Measurements from ENCODE around the gene DHRS7B. TPM values are rescaled to one million over a fixed set of nuclear protein-coding genes. Genes with fewer than 3 reads are reported as not detected.

The DHRS7B gene
- polyA plus RNA-seq, 1 of the 3 experiments (the other 2 are of a cell fraction), result 17.8 TPM

- Histone ChIP-seq H3K27ac (ENCODE audit: low read depth in 2 of 2, low read length in 1 of 2) (no peak overlapping the region), H3F3A (replicated peaks; ENCODE audit: insufficient read depth) (no peaks in the 10 kb centered on the region), H3K4me3 (ENCODE audit: low read depth in 2 of 2, low read length in 1 of 2) (no peak overlapping the region), H3K9me3 (no peaks in the 10 kb centered on the region), H3K27me3 (ENCODE audit: insufficient read depth) (no peaks in the 10 kb centered on the region), H4K20me1 (ENCODE audit: insufficient read depth) (peaks cover 90% of the 10 kb centered on the region), H3K36me3 (replicated peaks in 1 of 2; ENCODE audit: control insufficient read depth in 1 of 2, insufficient read depth in 2 of 2, low read length in 1 of 2) (peaks cover 6 to 12% of the 10 kb centered on the region in 2 experiments), H3K4me2 (no peak overlapping the region), H3K79me2 (ENCODE audit: insufficient read depth) (peaks cover 99% of the 10 kb centered on the region), H3K9me2 (no peaks in the 10 kb centered on the region), H3K9ac (no peak overlapping the region), H2AFZ (ENCODE audit: low read depth) (no peak overlapping the region), H3K4me1 (ENCODE audit: control insufficient read depth in 1 of 2, insufficient read depth in 2 of 2, low read depth in 1 of 2, low read length in 1 of 2) (peaks cover 0 to 19% of the 10 kb centered on the region in 2 experiments; a peak in 1 of 4 replicates)
- WGBS (ENCODE audit: low lambda C conversion rate), result 95% methylated on average over 10 of the region's 11 CpGs
- TF ChIP-seq RFX5 (IDR thresholded peaks at IDR 0.05; ENCODE audit: low read length), result no peak
- no peak for TF ChIP-seq GABPA (IDR thresholded peaks at IDR 0.05; ENCODE audit: low read depth)
- no peak for TF ChIP-seq RCOR1 (IDR thresholded peaks at IDR 0.05; ENCODE audit: low read length)
- no peak for TF ChIP-seq GATA2 (CRISPR knock-in tag; IDR thresholded peaks at IDR 0.05)
- TF ChIP-seq TEAD4 (IDR thresholded peaks at IDR 0.05; ENCODE audit: borderline replicate concordance, insufficient read depth), result no peak
- no peak for TF ChIP-seq FOXM1 (IDR thresholded peaks at IDR 0.05; ENCODE audit: low read depth)
- no peak for TF ChIP-seq FOXJ3 (CRISPR knock-in tag; IDR thresholded peaks at IDR 0.05)
- TF ChIP-seq, protein P1, sequence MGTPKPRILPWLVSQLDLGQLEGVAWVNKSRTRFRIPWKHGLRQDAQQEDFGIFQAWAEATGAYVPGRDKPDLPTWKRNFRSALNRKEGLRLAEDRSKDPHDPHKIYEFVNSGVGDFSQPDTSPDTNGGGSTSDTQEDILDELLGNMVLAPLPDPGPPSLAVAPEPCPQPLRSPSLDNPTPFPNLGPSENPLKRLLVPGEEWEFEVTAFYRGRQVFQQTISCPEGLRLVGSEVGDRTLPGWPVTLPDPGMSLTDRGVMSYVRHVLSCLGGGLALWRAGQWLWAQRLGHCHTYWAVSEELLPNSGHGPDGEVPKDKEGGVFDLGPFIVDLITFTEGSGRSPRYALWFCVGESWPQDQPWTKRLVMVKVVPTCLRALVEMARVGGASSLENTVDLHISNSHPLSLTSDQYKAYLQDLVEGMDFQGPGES (IDR thresholded peaks at IDR 0.05; ENCODE audit: low read depth, low read length), result no peak
- TF ChIP-seq EP300 (IDR thresholded peaks at IDR 0.05; ENCODE audit: borderline replicate concordance in 1 of 2, low read depth in 1 of 2, low read length in 1 of 2), result no peak
- no peak for TF ChIP-seq NFIC (IDR thresholded peaks at IDR 0.05; ENCODE audit: borderline replicate concordance)
- no peak for TF ChIP-seq TAF1 (IDR thresholded peaks at IDR 0.05; ENCODE audit: borderline replicate concordance, low read depth, low read length)
- TF ChIP-seq RAD21 (IDR thresholded peaks at IDR 0.05; ENCODE audit: low read length), result no peak
- TF ChIP-seq MEF2A (IDR thresholded peaks at IDR 0.05; ENCODE audit: borderline replicate concordance, low read depth), result no peak
- ChIA-PET POLR2A (interaction anchor here (0.9 to 1.0 kb wide), 2 partner anchors 10 to 12 kb away, joined by 3 to 4 read pairs; no protein-coding TSS in a partner anchor), CTCF (interaction anchor here (1.1 to 2.5 kb wide), 3 partner anchors 13 to 82 kb away, joined by 3 to 8 read pairs (median 4); no protein-coding TSS in a partner anchor)
- DNase-seq, result no peak
Observed at GRCh38 chr17:21201874-21202273, 75.1 kb downstream of the DHRS7B start.

DNA sequence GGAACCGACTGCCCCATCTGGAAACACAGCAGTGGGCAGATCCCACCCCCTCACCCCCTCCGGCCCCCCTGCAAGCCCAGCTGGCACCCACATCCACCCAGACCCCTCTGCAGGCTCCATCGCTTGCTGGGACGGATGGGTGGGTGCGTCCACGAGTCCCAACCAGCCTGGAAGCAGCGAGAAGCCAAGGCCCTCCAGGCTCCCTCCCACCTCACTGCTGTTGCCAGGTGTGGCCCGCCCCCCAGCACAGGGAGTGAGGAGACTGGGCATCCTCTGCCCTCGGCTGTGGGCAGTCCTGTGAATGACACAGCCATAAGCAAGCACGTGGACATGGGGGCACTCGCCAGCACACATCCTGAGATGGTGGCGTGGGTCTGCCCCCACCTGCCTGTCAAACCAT lies 75.7 kb downstream of the DHRS7B start:
- Histone ChIP-seq H3K27me3 (ENCODE audit: insufficient read depth) (no peaks in the 10 kb centered on the region), H3K9ac (no peak overlapping the region), H3K4me1 (ENCODE audit: control insufficient read depth in 1 of 2, insufficient read depth in 2 of 2, low read depth in 1 of 2, low read length in 1 of 2) (peaks cover 0 to 19% of the 10 kb centered on the region in 2 experiments; a peak in 1 of 4 replicates), H3F3A (replicated peaks; ENCODE audit: insufficient read depth) (no peaks in the 10 kb centered on the region), H3K36me3 (replicated peaks in 1 of 2; ENCODE audit: control insufficient read depth in 1 of 2, insufficient read depth in 2 of 2, low read length in 1 of 2) (peaks cover 8% of the 10 kb centered on the region in 2 experiments), H3K9me3 (no peaks in the 10 kb centered on the region), H2AFZ (ENCODE audit: low read depth) (no peak overlapping the region), H3K79me2 (ENCODE audit: insufficient read depth) (peaks cover 99% of the 10 kb centered on the region), H3K9me2 (no peaks in the 10 kb centered on the region), H3K4me2 (no peak overlapping the region), H3K27ac (ENCODE audit: low read depth in 2 of 2, low read length in 1 of 2) (no peak overlapping the region), H4K20me1 (ENCODE audit: insufficient read depth) (peaks cover 89% of the 10 kb centered on the region), H3K4me3 (ENCODE audit: low read depth in 2 of 2, low read length in 1 of 2) (no peak overlapping the region)
- TF ChIP-seq RXRA (IDR thresholded peaks at IDR 0.05; ENCODE audit: borderline replicate concordance, low read depth) (no peak), TCF12 (IDR thresholded peaks at IDR 0.05) (no peak), EZH2phosphoT487 (IDR thresholded peaks at IDR 0.05; ENCODE audit: borderline replicate concordance, low read depth) (no peak)
- WGBS (ENCODE audit: low lambda C conversion rate), result no CpG with 5 or more reads among the region's 12 CpGs
- ChIA-PET POLR2A (no interaction called here), CTCF (interaction anchor here (2.5 kb wide), 1 partner anchor 83 kb away, joined by 8 read pairs; no protein-coding TSS in a partner anchor)
- DNase-seq, result no peak

Data from SK-N-SH (cell line).